ENCODE data around the gene LAPTM4A.

GRCh38 chr2:20099780-20100179 is 48.4 kb upstream of the LAPTM4A start:
- TF ChIP-seq POLR2A (IDR thresholded peaks at IDR 0.05): no peak
- no peak for TF ChIP-seq CTCF (IDR thresholded peaks at IDR 0.05)
- no peak for TF ChIP-seq POLR2AphosphoS5 (IDR thresholded peaks at IDR 0.05)
